Caco-2 (cell line): ENCODE data around the gene EPS15. TPM values are rescaled to one million over a fixed set of nuclear protein-coding genes. Genes with fewer than 3 reads are reported as not detected.

Experiments used
- BruUV-seq: library from RNA; stranded (reverse); fragments of 400-500 nt; replicated peaks from 2 replicates; lab custom pipeline; 2021; lab: Mats Ljungman, UMichigan
- CTCF ChIA-PET: fragments of 300-600 bp; sonication (Branson Sonifier 250); formaldehyde crosslinking; loops from one replicate; lab custom pipeline; 2022; ENCODE audit warnings: antibody characterized with exemption; lab: Charles Lee
- POLR2A ChIA-PET: fragments of 300-600 bp; sonication (Branson Sonifier 250); formaldehyde crosslinking; loops from one replicate; lab custom pipeline; 2022; ENCODE audit warnings: antibody characterized with exemption; lab: Charles Lee
- DNase-seq, 2 experiments: peaks; one replicate each; pipeline versions ENCODE4 v3.0.0 to v3.0.0-alpha.2; 2020 to 2022
- H3K27me3 ChIP-seq: replicated peaks from 2 replicates; pipeline ENCODE4 v1.6.0; 2011; ENCODE audit warnings: low read length; ENCODE audit not compliant: control insufficient read depth, insufficient read depth
- H3K36me3 ChIP-seq: 2 replicates; pipeline ENCODE4 v1.5.1; 2011; ENCODE audit warnings: low read length; ENCODE audit not compliant: control insufficient read depth, insufficient read depth
- H3K4me1 ChIP-seq: fragments of 250-450 bp; sonication (Bioruptor Pico); 2 replicates; pipeline ENCODE4 v1.5.1; 2020; ENCODE audit warnings: mild to moderate bottlenecking
- H3K4me3 ChIP-seq: 2 replicates; pipeline ENCODE4 v1.5.1; 2011; ENCODE audit warnings: low read depth, mild to moderate bottlenecking, control low read depth, low read length
- H3K9me3 ChIP-seq: fragments of 250-450 bp; sonication (Bioruptor Pico); 2 replicates; pipeline ENCODE4 v1.5.1; 2020; ENCODE audit warnings: mild to moderate bottlenecking, moderate library complexity
- H3K27ac Mint-ChIP-seq: one replicate; pipeline ENCODE4 v1.8.0; 2022; ENCODE audit warnings: mixed read lengths; ENCODE audit not compliant: unreplicated experiment
- H3K27me3 Mint-ChIP-seq: one replicate; pipeline ENCODE4 v1.8.0; 2022; ENCODE audit warnings: mixed read lengths; ENCODE audit not compliant: insufficient read depth, unreplicated experiment
- H3K36me3 Mint-ChIP-seq: one replicate; pipeline ENCODE4 v1.8.0; 2022; ENCODE audit warnings: mild to moderate bottlenecking, mixed read lengths; ENCODE audit not compliant: insufficient read depth, unreplicated experiment
- H3K4me1 Mint-ChIP-seq: one replicate; pipeline ENCODE4 v1.8.0; 2022; ENCODE audit warnings: low read depth, mixed read lengths; ENCODE audit not compliant: unreplicated experiment
- H3K4me3 Mint-ChIP-seq: one replicate; pipeline ENCODE4 v1.8.0; 2022; ENCODE audit warnings: mild to moderate bottlenecking, moderate library complexity, mixed read lengths; ENCODE audit not compliant: unreplicated experiment
- H3K9me3 Mint-ChIP-seq: one replicate; pipeline ENCODE4 v1.8.0; 2022; ENCODE audit warnings: mixed read lengths; ENCODE audit not compliant: unreplicated experiment
- intact Hi-C: fragments of 100-400 bp; cut with micrococcal nuclease; formaldehyde crosslinking; loops from one replicate; pipeline ENCODE4 v1.10.0; 2022; ENCODE audit not compliant: unreplicated experiment
- total RNA-seq: library from RNA; stranded (reverse); gene quantifications from 2 replicates; pipeline ENCODE4 v1.2.3, GENCODE V29; 2022
- TF ChIP-seq, protein P1 (sequence below), 2 experiments: fragments of 200-600 bp in 1 of 2; IDR thresholded peaks; 1 replicate in 1 of 2; 2 replicates in 1 of 2; pipeline versions ENCODE4 v1.5.1 to v1.8.0; 2011 to 2022; ENCODE audit warnings: antibody characterized with exemption in 1 of 2, control low read depth in 1 of 2, inconsistent platforms in 1 of 2, low read depth in 1 of 2, low read length in 1 of 2, mild to moderate bottlenecking in 1 of 2, moderate library complexity in 1 of 2; ENCODE audit not compliant: insufficient read depth in 1 of 2, severe bottlenecking in 1 of 2, unreplicated experiment in 1 of 2

EPS15 gene
- total RNA-seq, 1 experiment from 2014 or later: 41.5 TPM

DNA sequence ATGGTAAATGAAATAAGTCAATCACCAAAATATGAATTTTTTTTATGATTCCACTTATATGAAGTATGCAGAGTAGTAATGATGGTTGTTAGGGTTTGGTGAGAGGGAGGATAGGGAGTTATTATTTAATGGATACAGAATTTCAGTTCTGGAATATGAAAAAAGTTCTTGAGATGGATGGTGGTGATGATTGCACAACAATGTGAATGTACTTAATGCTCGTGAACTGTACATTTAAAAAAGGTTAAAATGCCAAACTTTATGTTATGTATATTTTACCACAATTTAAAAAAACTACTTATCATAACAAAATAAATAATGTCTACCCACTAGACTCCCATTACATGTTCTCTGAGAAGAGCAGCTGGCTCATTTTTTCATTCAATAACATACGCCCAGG is 133.3 kb downstream of the EPS15 start:
- H3K27ac Mint-ChIP-seq: no peak overlapping the region
- Histone ChIP-seq H3K4me3 (no peak overlapping the region), H3K36me3 (no peaks in the 10 kb centered on the region), H3K9me3 (no peaks in the 10 kb centered on the region), H3K27me3 (no peaks in the 10 kb centered on the region), H3K4me1 (no peaks in the 10 kb centered on the region)
- H3K4me1 Mint-ChIP-seq: no peaks in the 10 kb centered on the region
- DNase-seq: no peak
- peaks cover 10% of the 10 kb centered on the region for H3K9me3 Mint-ChIP-seq
- H3K27me3 Mint-ChIP-seq: no peaks in the 10 kb centered on the region
- H3K36me3 Mint-ChIP-seq: peaks cover 14% of the 10 kb centered on the region
- intact Hi-C loops: no loop called here
- no TSS peak for BruUV-seq
- ChIA-PET POLR2A (no interaction called here), CTCF (no interaction called here)
- no peak overlapping the region for H3K4me3 Mint-ChIP-seq
- TF ChIP-seq, protein P1, sequence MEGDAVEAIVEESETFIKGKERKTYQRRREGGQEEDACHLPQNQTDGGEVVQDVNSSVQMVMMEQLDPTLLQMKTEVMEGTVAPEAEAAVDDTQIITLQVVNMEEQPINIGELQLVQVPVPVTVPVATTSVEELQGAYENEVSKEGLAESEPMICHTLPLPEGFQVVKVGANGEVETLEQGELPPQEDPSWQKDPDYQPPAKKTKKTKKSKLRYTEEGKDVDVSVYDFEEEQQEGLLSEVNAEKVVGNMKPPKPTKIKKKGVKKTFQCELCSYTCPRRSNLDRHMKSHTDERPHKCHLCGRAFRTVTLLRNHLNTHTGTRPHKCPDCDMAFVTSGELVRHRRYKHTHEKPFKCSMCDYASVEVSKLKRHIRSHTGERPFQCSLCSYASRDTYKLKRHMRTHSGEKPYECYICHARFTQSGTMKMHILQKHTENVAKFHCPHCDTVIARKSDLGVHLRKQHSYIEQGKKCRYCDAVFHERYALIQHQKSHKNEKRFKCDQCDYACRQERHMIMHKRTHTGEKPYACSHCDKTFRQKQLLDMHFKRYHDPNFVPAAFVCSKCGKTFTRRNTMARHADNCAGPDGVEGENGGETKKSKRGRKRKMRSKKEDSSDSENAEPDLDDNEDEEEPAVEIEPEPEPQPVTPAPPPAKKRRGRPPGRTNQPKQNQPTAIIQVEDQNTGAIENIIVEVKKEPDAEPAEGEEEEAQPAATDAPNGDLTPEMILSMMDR (IDR thresholded peaks at IDR 0.05; ENCODE audit: insufficient read depth in 1 of 2, low read depth in 1 of 2, low read length in 1 of 2, severe bottlenecking in 1 of 2, unreplicated experiment in 1 of 2): no peak

- peaks cover 10% of the 10 kb centered on the region for H3K9me3 Mint-ChIP-seq
Observed at GRCh38 chr1:51381964-51382363, 137.1 kb downstream of the EPS15 start.

DNA sequence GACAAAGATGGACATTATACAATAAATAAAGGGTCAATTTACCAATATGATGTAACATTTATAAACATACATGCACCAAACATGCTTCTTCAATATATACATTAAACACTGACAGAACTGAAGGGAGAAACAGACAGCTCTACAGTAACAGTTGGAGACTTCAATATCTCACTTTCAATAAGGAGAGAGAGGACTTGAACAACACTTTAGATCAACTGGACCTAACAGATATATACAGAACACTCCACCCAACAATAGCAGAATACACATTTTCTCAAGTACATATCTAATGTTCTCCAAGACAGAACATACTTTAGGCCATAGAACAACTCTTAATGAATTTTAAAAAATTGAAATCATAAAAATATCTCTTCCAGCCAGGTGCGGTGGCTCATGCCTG is 138.1 kb downstream of the EPS15 start:
- no peaks in the 10 kb centered on the region for H3K4me1 Mint-ChIP-seq
- ChIA-PET POLR2A (no interaction called here), CTCF (no interaction called here)
- no peaks in the 10 kb centered on the region for H3K4me1 ChIP-seq
- no peak overlapping the region for H3K4me3 Mint-ChIP-seq
- H3K9me3 ChIP-seq: no peaks in the 10 kb centered on the region
- H3K27me3 Mint-ChIP-seq: no peaks in the 10 kb centered on the region
- H3K9me3 Mint-ChIP-seq: peaks cover under 1% of the 10 kb centered on the region
- H3K27ac Mint-ChIP-seq: no peak overlapping the region
- H3K36me3 ChIP-seq: no peaks in the 10 kb centered on the region
- peaks cover 22% of the 10 kb centered on the region for H3K36me3 Mint-ChIP-seq
- no peaks in the 10 kb centered on the region for H3K27me3 ChIP-seq
- intact Hi-C loops: no loop called here
- DNase-seq: no peak
- TF ChIP-seq, protein P1 (IDR thresholded peaks at IDR 0.05; ENCODE audit: insufficient read depth in 1 of 2, low read depth in 1 of 2, low read length in 1 of 2, severe bottlenecking in 1 of 2, unreplicated experiment in 1 of 2): no peak
- H3K4me3 ChIP-seq: no peak overlapping the region
- no TSS peak for BruUV-seq

More at GRCh38 chr1:51381964-51382363, 137.1 kb downstream of the EPS15 start:
- no peak overlapping the region for H3K27ac Mint-ChIP-seq
- Histone ChIP-seq H3K36me3 (no peaks in the 10 kb centered on the region), H3K27me3 (no peaks in the 10 kb centered on the region), H3K4me3 (no peak overlapping the region), H3K4me1 (no peaks in the 10 kb centered on the region), H3K9me3 (no peaks in the 10 kb centered on the region)
- intact Hi-C loops: no loop called here
- TF ChIP-seq, protein P1 (IDR thresholded peaks at IDR 0.05; ENCODE audit: insufficient read depth in 1 of 2, low read depth in 1 of 2, low read length in 1 of 2, severe bottlenecking in 1 of 2, unreplicated experiment in 1 of 2): no peak
- no peaks in the 10 kb centered on the region for H3K4me1 Mint-ChIP-seq
- POLR2A ChIA-PET: no interaction called here
- peaks cover 21% of the 10 kb centered on the region for H3K36me3 Mint-ChIP-seq
- BruUV-seq: no TSS peak
- no peak for DNase-seq
- no peak overlapping the region for H3K4me3 Mint-ChIP-seq
- no peaks in the 10 kb centered on the region for H3K27me3 Mint-ChIP-seq
- CTCF ChIA-PET: no interaction called here
